Measurements from ENCODE around the gene CDK13.
"Not testable (repeated sequence)": the region's sequence is repeated elsewhere in the genome, so short reads cannot be mapped to it uniquely, and the experiment has no call there.

The CDK13 gene

DNA sequence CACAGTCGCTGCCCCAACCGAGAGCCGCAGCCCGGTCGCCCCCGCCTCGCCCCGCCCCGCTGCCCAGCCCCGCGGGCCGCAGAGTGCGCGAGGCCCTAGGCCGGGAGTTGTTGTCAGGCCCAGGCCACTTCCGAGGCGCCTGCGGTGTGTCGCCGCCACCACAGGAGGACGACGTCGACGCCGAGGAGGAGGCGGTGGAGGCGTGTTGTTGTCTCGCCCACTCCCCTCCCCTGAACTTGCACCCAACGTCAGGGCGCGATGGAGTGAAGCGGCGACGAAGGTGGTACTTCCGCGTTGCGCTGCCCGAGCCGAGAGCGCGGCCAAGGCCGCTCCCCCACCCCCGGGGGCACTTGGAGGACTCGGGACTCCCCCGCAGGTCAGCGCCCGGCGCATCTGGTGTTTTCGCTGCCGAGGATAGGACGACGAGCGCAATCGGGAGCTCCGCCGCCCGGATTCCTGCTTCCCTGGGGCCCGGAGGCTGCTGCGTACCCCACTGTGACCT is at the start of gene CDK13:
TSS of gene CDK13 (plus strand) at position 286 of the 502 bp plus-strand sequence. CDS start 386 bp downstream, outside the sequence.
- peak; percentile 79 for DNase-seq (ENCODE audit: low spot score)

GRCh38 chr7:39904077-39904486 is 46.0 kb upstream of the CDK13 start:
- no peak for DNase-seq (ENCODE audit: low spot score)

DNA sequence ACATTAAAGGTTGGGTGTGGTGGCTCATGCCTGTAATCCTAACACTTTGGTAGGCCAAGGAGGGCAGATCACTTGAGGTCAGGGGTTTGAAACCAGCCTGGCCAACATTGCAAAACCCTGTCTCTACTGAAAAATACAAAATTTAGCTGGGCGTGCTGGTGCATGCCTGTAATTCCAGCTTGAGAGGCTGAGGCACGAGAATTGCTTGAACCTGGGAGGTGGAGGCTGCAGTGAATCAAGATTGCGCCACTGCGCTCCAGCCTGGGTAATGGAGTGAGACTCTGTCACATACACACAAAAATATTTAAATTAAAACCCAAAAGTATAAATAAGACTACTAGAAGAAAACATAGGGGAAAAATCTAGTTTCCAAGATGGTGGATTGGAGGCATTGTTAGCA is 41.9 kb upstream of the CDK13 start:
- DNase-seq (ENCODE audit: low spot score), result no peak

- DNase-seq (ENCODE audit: low spot score), result no peak
Measured at GRCh38 chr7:39908973-39909372, 41.1 kb upstream of the CDK13 start.

GRCh38 chr7:39909526-39909925 is 40.5 kb upstream of the CDK13 start:
- DNase-seq (ENCODE audit: low spot score), result no peak

GRCh38 chr7:39910108-39910869 is 39.8 kb upstream of the CDK13 start:
- no peak for DNase-seq (ENCODE audit: low spot score)

GRCh38 chr7:39911167-39911566 is 38.9 kb upstream of the CDK13 start:
- DNase-seq (ENCODE audit: low spot score), result no peak

DNA sequence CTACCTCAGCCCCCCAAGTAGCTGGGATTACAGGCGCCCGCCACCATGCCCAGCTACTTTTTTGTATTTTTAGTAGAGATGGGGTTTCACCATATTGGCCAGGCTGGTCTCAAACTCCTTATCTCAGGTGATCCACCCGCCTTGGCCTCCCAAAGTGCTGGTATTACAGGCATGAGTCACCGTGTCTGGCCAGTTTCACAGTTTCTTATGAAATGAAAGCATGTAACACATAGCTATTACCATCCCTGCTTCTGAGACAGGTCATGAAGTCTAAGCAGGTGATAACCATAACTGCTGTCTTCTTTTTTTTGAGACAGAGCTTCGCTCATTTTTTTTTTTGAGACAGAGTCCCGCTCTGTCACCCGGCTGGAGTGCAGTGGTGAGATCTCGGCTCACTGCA is 34.2 kb upstream of the CDK13 start:
- not testable (repeated sequence) for DNase-seq (ENCODE audit: low spot score)

- no peak for DNase-seq (ENCODE audit: low spot score)
Measured at GRCh38 chr7:39919646-39920045, 30.4 kb upstream of the CDK13 start.

- DNase-seq (ENCODE audit: low spot score), result no peak
Measured at GRCh38 chr7:39921506-39922175, 28.4 kb upstream of the CDK13 start.

- DNase-seq (ENCODE audit: low spot score), result no peak
Measured at GRCh38 chr7:39922580-39922979, 27.5 kb upstream of the CDK13 start.

DNA sequence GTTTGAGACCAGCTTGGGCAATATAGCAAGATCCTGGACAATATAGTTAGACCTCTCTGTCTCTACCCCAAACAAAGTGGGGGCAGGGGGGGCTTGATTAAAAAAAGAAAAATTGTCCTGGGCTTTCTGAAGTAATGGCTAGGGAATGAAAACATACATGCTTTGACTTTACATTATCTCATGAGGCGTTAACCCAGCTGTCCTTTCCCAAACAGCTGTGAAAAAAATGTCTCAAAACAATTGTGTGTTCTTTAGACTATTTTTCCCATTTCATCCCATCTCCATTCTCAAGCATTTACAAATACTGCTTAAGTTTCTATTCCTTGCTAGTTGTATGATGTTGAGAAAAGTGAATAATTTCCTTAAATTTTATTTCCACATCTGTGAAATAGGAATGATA is 27.0 kb upstream of the CDK13 start:
- no peak for DNase-seq (ENCODE audit: low spot score)

DNA sequence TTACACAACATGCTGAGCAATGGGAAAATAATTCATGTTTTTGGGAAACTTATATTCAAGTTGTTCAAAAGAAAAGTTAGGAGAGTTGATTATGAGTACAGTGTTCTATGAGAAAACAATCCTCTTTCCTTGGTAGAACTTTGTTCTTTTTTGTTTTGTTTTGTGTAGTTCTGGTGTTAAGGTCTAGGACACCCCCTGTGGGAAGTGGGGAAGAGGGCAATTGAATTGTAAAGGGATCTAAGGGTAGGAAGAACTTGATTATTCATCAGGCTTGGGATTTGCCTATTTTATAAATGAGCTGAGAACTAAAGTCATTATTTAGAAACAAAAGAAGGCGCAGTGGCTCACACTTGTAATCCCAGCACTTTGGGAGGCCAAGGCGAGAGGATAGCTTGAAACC is 25.9 kb upstream of the CDK13 start:
- DNase-seq (ENCODE audit: low spot score), result no peak

GRCh38 chr7:39926111-39926510 is 23.9 kb upstream of the CDK13 start:
- no peak for DNase-seq (ENCODE audit: low spot score)

DNA sequence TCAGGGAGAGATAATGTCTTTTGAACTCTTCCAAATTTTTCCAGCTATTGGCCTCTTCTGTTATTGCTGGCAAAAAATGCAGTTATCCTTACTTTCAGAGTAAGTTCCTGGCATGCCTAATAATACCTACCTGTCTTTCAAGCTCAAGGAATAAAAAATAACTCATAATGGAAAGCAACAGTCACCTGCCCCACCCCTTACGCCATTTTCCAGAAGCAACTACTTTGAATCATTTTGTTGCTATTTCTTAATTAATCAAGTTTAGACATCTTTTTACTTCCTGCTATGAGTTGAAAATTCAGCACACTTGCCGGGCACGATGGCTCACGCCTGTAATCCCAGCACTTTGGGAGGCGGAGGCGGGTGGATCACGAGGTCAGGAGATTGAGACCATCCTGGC is 23.0 kb upstream of the CDK13 start:
- DNase-seq (ENCODE audit: low spot score), result no peak

DNA sequence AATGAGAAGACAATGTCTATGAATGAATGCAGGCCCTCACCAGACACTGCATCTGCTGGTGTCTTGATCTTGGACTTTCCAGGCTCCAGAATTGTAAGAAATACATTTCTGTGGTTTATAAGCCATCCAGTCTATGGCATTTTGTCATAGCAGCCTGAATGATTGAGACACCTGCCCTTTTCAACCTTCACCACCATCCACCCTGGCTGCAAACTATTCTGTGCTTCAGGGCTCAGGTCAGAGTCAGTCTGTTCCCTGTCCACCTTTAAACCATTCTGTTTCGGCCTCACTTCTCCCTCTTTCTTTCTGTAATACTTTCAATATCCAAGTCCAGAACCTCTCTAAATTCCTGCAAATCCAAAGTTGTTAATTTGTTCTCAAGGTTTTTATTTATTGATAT is 15.9 kb upstream of the CDK13 start:
- DNase-seq (ENCODE audit: low spot score), result no peak

DNA sequence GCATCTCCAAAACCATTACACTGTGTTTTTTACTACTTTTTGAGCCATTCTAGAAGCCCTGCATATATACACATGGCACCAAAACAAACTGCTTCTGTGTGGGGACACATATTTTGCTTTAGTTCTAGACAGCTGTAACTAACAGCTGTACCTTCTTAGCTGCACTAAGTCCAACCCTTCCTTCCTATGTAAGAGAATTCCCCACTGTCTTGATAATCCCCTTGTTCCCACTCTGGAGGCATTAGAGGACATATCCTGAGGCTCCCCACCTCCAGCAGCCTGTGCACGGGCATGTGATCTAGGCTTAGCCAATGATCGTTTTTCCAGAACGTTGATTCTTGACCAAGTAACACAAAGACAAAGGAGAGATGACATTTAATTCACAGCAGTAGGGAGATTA is 13.3 kb upstream of the CDK13 start:
- DNase-seq (ENCODE audit: low spot score), result no peak

DNA sequence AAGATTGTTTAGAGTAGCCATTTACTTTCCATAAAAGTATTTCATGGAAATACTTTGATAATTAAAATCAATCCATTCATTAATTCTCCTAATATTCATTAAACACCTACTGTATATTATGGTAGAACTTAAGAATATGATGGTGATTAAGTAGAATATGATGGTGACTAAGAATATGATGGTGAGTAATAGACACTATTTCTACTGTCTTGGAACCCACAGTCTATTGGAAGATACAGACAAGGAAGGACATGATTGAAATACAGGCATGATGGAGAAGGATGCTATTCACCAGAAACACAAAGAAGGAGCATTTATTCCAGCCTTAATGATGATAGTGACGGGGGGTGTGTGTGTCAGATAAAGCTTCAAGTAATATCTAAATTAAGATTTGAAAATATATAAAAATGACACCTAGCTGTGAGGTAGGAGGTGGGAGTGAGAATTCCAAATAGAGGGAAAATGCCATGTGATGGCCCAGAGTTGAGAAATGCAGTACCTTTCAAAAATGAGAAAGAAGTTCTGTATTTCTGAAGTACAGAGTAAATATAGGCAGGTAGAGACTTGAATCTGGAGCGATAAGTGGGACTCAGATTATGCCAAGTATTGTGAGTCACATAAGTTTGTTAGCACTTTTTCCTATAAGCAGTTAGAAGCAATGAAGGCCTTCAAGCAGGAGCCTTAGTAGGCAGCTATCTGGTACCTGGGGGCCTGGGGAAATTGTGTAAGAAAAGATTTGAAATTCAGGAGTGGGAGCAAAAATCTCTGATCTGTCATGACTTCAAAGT is 12.5 kb upstream of the CDK13 start:
- DNase-seq (ENCODE audit: low spot score), result no peak

DNA sequence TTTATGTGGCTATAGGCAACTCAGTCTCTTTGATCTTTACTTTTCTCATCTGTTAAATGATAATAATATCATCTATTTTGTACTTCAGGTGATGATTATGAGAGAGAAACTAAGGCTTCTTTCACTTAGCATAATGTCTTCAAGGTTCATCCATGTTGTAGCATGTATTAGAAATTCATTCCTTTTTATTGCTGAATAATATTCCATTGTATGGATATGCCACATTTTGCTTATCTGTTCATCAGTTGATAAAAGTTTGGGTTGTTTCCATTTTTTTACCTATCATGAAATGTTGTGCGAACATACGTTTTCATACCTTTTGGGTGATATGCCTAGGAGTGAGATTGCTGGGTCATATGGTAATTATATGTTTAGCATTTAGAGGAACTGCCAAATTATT is 7.2 kb upstream of the CDK13 start:
- no peak for DNase-seq (ENCODE audit: low spot score)

- DNase-seq (ENCODE audit: low spot score), result peak; percentile 16
Measured at GRCh38 chr7:39946693-39947092, 3.4 kb upstream of the CDK13 start.

GRCh38 chr7:39948375-39948955 is 1.6 kb upstream of the CDK13 start:
- no peak for DNase-seq (ENCODE audit: low spot score)

Data from iPS-NIHi11 (cell line).